ENCODE results near the gene TMEM14C. TPM values are rescaled to one million over a fixed set of nuclear protein-coding genes. Genes with fewer than 3 reads are reported as not detected.

TMEM14C gene
- total RNA-seq, 1 donor from 2014 or later = 85.0 TPM

DNA sequence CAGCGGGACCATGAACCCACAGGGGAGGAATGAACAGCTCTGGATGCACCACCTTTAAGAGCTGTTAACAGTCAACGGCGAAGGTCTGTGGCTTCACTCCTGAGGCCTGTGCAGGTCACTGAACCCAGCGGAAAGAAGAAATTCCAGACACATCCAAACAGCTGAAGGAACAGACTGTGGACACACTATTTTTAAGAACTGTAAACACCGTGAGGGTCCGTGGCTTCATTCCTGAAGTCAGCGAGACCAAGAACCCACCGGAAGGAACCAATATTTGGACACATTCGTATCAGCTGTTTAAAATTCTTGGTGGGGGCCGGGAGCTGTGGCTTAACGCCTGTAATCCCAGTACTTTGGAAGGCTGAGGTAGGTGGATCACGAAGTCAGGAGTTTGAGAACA is 19.4 kb downstream of the TMEM14C start:
- TF ChIP-seq, protein P1, sequence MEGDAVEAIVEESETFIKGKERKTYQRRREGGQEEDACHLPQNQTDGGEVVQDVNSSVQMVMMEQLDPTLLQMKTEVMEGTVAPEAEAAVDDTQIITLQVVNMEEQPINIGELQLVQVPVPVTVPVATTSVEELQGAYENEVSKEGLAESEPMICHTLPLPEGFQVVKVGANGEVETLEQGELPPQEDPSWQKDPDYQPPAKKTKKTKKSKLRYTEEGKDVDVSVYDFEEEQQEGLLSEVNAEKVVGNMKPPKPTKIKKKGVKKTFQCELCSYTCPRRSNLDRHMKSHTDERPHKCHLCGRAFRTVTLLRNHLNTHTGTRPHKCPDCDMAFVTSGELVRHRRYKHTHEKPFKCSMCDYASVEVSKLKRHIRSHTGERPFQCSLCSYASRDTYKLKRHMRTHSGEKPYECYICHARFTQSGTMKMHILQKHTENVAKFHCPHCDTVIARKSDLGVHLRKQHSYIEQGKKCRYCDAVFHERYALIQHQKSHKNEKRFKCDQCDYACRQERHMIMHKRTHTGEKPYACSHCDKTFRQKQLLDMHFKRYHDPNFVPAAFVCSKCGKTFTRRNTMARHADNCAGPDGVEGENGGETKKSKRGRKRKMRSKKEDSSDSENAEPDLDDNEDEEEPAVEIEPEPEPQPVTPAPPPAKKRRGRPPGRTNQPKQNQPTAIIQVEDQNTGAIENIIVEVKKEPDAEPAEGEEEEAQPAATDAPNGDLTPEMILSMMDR (IDR thresholded peaks at IDR 0.05; ENCODE audit: partially characterized antibody, unreplicated experiment) = no peak
- Mint-ChIP-seq H3K36me3 (ENCODE audit: unreplicated experiment) (no peaks in the 10 kb centered on the region), H3K27ac (ENCODE audit: unreplicated experiment) (no peak overlapping the region)

DNA sequence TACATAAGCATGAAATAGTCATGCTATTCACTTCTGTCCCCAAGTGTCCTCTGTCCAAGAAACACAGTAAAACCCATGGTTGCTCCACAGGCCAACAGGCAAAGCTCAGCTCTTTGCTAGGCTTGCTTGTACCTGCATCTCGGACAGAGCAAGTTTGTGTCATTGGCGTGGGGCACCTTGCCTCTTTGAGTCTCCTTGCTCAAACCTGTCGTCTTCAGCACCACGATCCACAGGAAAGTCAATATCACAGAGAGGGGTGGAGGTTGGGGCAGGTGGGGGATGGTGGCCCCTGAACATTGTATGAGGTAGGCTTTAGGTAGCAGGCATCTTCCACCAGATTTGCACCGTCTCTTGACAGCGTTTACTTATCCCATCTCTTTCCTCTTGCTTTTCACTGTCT is 20.6 kb downstream of the TMEM14C start:
- Mint-ChIP-seq H3K36me3 (ENCODE audit: unreplicated experiment) (no peaks in the 10 kb centered on the region), H3K27me3 (ENCODE audit: unreplicated experiment) (no peaks in the 10 kb centered on the region), H3K4me1 (ENCODE audit: low read depth, unreplicated experiment) (peaks cover 6% of the 10 kb centered on the region), H3K4me3 (ENCODE audit: unreplicated experiment) (no peak overlapping the region), H3K9me3 (ENCODE audit: unreplicated experiment) (no peaks in the 10 kb centered on the region), H3K27ac (ENCODE audit: unreplicated experiment) (no peak overlapping the region)
- no peak for DNase-seq
- TF ChIP-seq, protein P1 (IDR thresholded peaks at IDR 0.05; ENCODE audit: partially characterized antibody, unreplicated experiment) = no peak

More for the DNA sequence above, 19.4 kb downstream of the TMEM14C start:
- Mint-ChIP-seq H3K4me1 (ENCODE audit: low read depth, unreplicated experiment) (peaks cover 5% of the 10 kb centered on the region), H3K9me3 (ENCODE audit: unreplicated experiment) (no peaks in the 10 kb centered on the region), H3K27me3 (ENCODE audit: unreplicated experiment) (no peaks in the 10 kb centered on the region), H3K4me3 (ENCODE audit: unreplicated experiment) (no peak overlapping the region)
- DNase-seq = no peak

DNA sequence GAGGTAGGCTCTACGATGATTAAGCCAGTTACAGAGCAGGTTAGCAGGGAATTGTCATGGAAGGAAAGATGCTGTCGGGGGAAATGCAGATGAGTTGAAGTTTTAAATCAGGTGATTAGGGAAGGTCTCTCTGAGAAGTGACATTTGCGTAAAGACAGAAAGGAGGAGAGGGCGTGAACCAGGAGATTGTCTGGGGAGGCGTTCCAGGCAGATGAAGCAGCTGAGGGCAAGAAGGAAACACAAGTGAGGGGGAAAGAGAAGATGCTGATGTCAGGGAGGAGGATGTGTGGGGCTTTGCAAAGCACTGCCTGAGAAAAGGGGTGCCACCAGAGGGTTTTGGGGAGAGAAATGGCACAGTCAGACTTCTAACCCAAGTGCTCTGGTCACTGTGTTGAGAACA is 22.2 kb downstream of the TMEM14C start:
- H3K4me1 Mint-ChIP-seq (ENCODE audit: low read depth, unreplicated experiment) = peaks cover 11% of the 10 kb centered on the region
- DNase-seq = no peak
- peaks cover 3% of the 10 kb centered on the region for H3K27me3 Mint-ChIP-seq (ENCODE audit: unreplicated experiment)
- H3K9me3 Mint-ChIP-seq (ENCODE audit: unreplicated experiment) = no peaks in the 10 kb centered on the region
- H3K36me3 Mint-ChIP-seq (ENCODE audit: unreplicated experiment) = no peaks in the 10 kb centered on the region
- no peak overlapping the region for H3K4me3 Mint-ChIP-seq (ENCODE audit: unreplicated experiment)
- TF ChIP-seq, protein P1 (IDR thresholded peaks at IDR 0.05; ENCODE audit: partially characterized antibody, unreplicated experiment) = no peak
- no peak overlapping the region for H3K27ac Mint-ChIP-seq (ENCODE audit: unreplicated experiment)

DNA sequence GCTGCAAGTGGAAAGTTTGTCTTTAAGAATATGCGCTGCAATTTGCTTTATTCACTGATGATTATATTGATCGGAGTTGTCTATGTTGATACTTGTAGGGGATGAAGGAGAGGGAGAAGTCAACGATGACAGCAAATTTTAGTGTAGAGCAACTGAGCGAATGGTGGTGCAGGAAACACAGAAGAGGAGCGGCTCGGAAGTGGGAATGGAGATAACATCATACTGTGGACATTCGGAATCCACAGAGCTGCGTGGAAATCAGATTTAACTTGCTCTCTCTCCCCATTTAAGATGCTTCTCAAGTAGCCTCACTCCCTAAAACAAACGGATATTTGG is 24.0 kb downstream of the TMEM14C start:
- no peak for DNase-seq
- Mint-ChIP-seq H3K4me3 (ENCODE audit: unreplicated experiment) (peak overlapping the region; percentile 92), H3K27me3 (ENCODE audit: unreplicated experiment) (peaks cover 3% of the 10 kb centered on the region), H3K9me3 (ENCODE audit: unreplicated experiment) (no peaks in the 10 kb centered on the region), H3K27ac (ENCODE audit: unreplicated experiment) (peak overlapping the region; percentile 16), H3K4me1 (ENCODE audit: low read depth, unreplicated experiment) (peaks cover 11% of the 10 kb centered on the region), H3K36me3 (ENCODE audit: unreplicated experiment) (no peaks in the 10 kb centered on the region)
- TF ChIP-seq, protein P1 (IDR thresholded peaks at IDR 0.05; ENCODE audit: partially characterized antibody, unreplicated experiment) = no peak

DNA sequence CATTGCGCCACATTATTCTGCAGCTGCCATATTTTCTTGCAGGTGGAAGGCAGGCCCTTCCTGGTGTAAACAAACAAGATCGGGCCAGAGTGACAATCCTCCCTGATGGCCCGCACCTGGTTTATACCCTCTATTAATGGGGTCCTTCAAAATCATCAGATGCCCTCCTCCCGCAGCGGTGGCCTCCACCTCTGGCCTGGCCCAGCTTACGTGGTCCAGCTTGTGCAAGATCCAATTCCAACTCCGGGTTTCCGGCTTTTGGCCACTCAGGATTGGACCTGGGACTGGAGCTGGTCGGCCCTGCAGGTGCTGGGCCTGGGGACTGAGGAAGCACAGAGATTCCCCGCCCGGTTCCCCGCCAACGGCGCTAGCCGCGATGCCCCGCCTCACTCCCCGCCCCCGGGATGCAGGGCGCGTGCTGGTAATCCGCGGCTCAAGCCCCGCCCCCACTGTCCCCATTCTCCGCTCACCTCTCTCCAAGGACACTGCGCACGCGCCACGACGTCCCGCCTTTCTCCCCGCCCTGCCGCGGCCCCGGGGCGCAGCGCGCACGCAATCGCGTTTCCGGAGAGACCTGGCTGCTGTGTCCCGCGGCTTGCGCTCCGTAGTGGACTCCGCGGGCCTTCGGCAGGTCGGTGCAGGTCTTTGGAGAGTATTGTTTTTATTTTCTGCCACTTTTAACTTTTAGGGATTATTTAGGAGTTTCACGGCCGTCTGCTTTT is 24.5 kb downstream of the TMEM14C start, which contains the start of gene TMEM14B:
Gene TMEM14B, plus strand, starts transcription at position 555 of the 722 bp plus-strand sequence. CDS start 1,441 bp downstream, outside the sequence.
- TF ChIP-seq, protein P1 (IDR thresholded peaks at IDR 0.05; ENCODE audit: partially characterized antibody, unreplicated experiment) = no peak
- Mint-ChIP-seq H3K4me1 (ENCODE audit: low read depth, unreplicated experiment) (peaks cover 11% of the 10 kb centered on the region), H3K9me3 (ENCODE audit: unreplicated experiment) (no peaks in the 10 kb centered on the region), H3K4me3 (ENCODE audit: unreplicated experiment) (peak within 1 kb of the TSS; percentile 92), H3K36me3 (ENCODE audit: unreplicated experiment) (no peaks in the 10 kb centered on the region), H3K27ac (ENCODE audit: unreplicated experiment) (peak within 1 kb of the TSS; percentile 83), H3K27me3 (ENCODE audit: unreplicated experiment) (peaks cover 3% of the 10 kb centered on the region)
- peak; percentile 100 for DNase-seq
